K562 (cell line): Measurements from ENCODE around the gene PUS7L. TPM values are rescaled to one million over a fixed set of nuclear protein-coding genes. Genes with fewer than 3 reads are reported as not detected.

Source experiments
- ATAC-seq: fragments of 200-7000 bp; cut with Tn5 transposase; 3 replicates; pipeline ENCODE4 v1.9.1; 2020; ENCODE audit warnings: moderate library complexity
- BruUV-seq: library from RNA; stranded (reverse); fragments of 400-500 nt; replicated peaks from 2 replicates; lab custom pipeline; 2021; lab: Mats Ljungman, UMichigan
- CTCF ChIA-PET: fragments of 300-600 bp; formaldehyde crosslinking; extraction: SDS; loops from one replicate; lab custom pipeline; 2021; ENCODE audit warnings: low intra/inter-chr PET ratio; lab: Yijun Ruan, JAX
- POLR2A ChIA-PET: fragments of 300-600, 350-650 bp; sonication (Branson Sonifier 250); formaldehyde crosslinking; extraction: SDS; loops from one replicate; lab custom pipeline; 2021; ENCODE audit warnings: antibody characterized with exemption, inconsistent platforms; lab: Yijun Ruan, JAX
- DNase-seq, 4 experiments: peaks; one replicate each; pipeline versions ENCODE4 v3.0.0 to v3.0.0-alpha.2; 2011 to 2018; ENCODE audit warnings: low spot score in 3 of 4, mixed read lengths in 3 of 4; ENCODE audit errors: extremely low read depth in 1 of 4
- FAIRE-seq: peaks from 2 replicates; lab custom pipeline; 2011; peaks lifted over from hg19 to GRCh38; lab: Jason Lieb, UNC
- H2AFZ ChIP-seq: 2 replicates; pipeline ENCODE4 v1.6.0; 2011; ENCODE audit warnings: low read depth, low read length, control low read depth, inconsistent platforms
- H3K27ac ChIP-seq: fragments of 200-600 bp; 3 replicates; pipeline ENCODE4 v1.8.0; 2011; ENCODE audit warnings: low read depth, mild to moderate bottlenecking, control low read depth, inconsistent platforms, low read length, moderate library complexity, mixed read lengths; ENCODE audit errors: extremely low read depth
- H3K27me3 ChIP-seq, 2 experiments: fragments of 300-600 bp in 1 of 2; 2 replicates in 1 of 2; 3 replicates in 1 of 2; pipeline versions ENCODE4 v1.6.0 to v1.8.0; 2011; ENCODE audit warnings: inconsistent platforms in 2 of 2, low read length in 2 of 2, mild to moderate bottlenecking in 1 of 2, mixed read lengths in 1 of 2, moderate library complexity in 1 of 2; ENCODE audit not compliant: control insufficient read depth in 2 of 2, insufficient read depth in 2 of 2
- H3K36me3 ChIP-seq: fragments of 300-600 bp; 3 replicates; pipeline ENCODE4 v1.8.0; 2011; ENCODE audit warnings: mild to moderate bottlenecking, low read length, inconsistent platforms; ENCODE audit not compliant: control insufficient read depth, insufficient read depth
- H3K4me1 ChIP-seq, 2 experiments: fragments of 200-600 bp in 1 of 2; replicated peaks in 1 of 2; 2 replicates in 1 of 2; 3 replicates in 1 of 2; pipeline versions ENCODE4 v1.5.1 to v1.8.0; 2011; ENCODE audit warnings: inconsistent platforms in 2 of 2, low read length in 2 of 2, mild to moderate bottlenecking in 1 of 2, mixed read lengths in 1 of 2, moderate library complexity in 1 of 2; ENCODE audit not compliant: control insufficient read depth in 2 of 2, insufficient read depth in 2 of 2
- H3K4me2 ChIP-seq: 2 replicates; pipeline ENCODE4 v1.6.1; 2011; ENCODE audit warnings: low read length, control low read depth, inconsistent platforms, mixed read lengths; ENCODE audit not compliant: insufficient read depth
- H3K4me3 ChIP-seq: fragments of 200-600 bp; sonication (generic), shearing (Covaris generic); 2 replicates; pipeline ENCODE4 v1.5.1; 2016; ENCODE audit warnings: control low read depth, inconsistent platforms
- H3K79me2 ChIP-seq: fragments of 200-600 bp; 3 replicates; pipeline ENCODE4 v1.8.0; 2011; ENCODE audit warnings: low read length, inconsistent platforms; ENCODE audit not compliant: control insufficient read depth, insufficient read depth
- H3K9ac ChIP-seq, 2 experiments: 2 replicates each; pipeline versions ENCODE4 v1.6.0 to v1.6.1; 2011; ENCODE audit warnings: low read depth in 2 of 2, low read length in 2 of 2, control low read depth in 1 of 2, inconsistent platforms in 1 of 2, mild to moderate bottlenecking in 1 of 2, mixed read lengths in 1 of 2; ENCODE audit not compliant: insufficient read depth in 1 of 2
- H3K9me1 ChIP-seq: one replicate; pipeline ENCODE4 v1.6.0; 2011; ENCODE audit warnings: inconsistent platforms, mild to moderate bottlenecking, low read length, moderate library complexity; ENCODE audit not compliant: control insufficient read depth, insufficient read depth
- H3K9me3 ChIP-seq: replicated peaks from 2 replicates; pipeline ENCODE4 v1.5.1; 2011; ENCODE audit warnings: low read depth, low read length, inconsistent platforms; ENCODE audit not compliant: control insufficient read depth, insufficient read depth
- H4K20me1 ChIP-seq: replicated peaks from 2 replicates; pipeline ENCODE4 v1.6.1; 2011; ENCODE audit warnings: low read length, inconsistent platforms, mixed read lengths; ENCODE audit not compliant: control insufficient read depth, insufficient read depth
- ADNP ChIP-seq: fragments of 200-800 bp; sonication (Bioruptor generic); IDR thresholded peaks from 2 replicates; pipeline ENCODE4 v1.6.1; 2016; ENCODE audit warnings: missing genetic modification characterization, missing compliant biosample characterization
- BCOR ChIP-seq: fragments of 450-650 bp; IDR thresholded peaks from 2 replicates; pipeline ENCODE4 v1.6.1; 2016
- CTBP1 ChIP-seq: fragments of 450-650 bp; IDR thresholded peaks from 2 replicates; pipeline ENCODE4 v1.6.1; 2016; ENCODE audit warnings: borderline replicate concordance
- MYNN ChIP-seq, 2 experiments: sonication (generic); formaldehyde crosslinking in 1 of 2; IDR thresholded peaks; 2 replicates each; pipeline versions ENCODE4 v1.5.0 to v1.6.1; 2016 to 2020; ENCODE audit warnings: antibody characterized with exemption in 1 of 2, missing genetic modification reagents in 1 of 2
- NFIX ChIP-seq: fragments of 250-450 bp; sonication (Bioruptor Pico); IDR thresholded peaks from 2 replicates; pipeline ENCODE4 v1.4.0; 2020; ENCODE audit warnings: low read depth, mild to moderate bottlenecking, moderate library complexity
- RBM25 ChIP-seq: fragments of 200-400 bp; formaldehyde crosslinking; IDR thresholded peaks from 2 replicates; pipeline ENCODE4 v1.6.1; 2018; ENCODE audit warnings: low read length, low read depth, moderate library complexity; ENCODE audit not compliant: severe bottlenecking
- TOE1 ChIP-seq, 2 experiments: fragments of 450-650 bp in 1 of 2; sonication (generic) in 1 of 2; formaldehyde crosslinking in 1 of 2; IDR thresholded peaks; 2 replicates each; pipeline versions ENCODE4 v1.7.1 to v1.8.0; 2016 to 2022; ENCODE audit warnings: borderline replicate concordance in 2 of 2, mild to moderate bottlenecking in 2 of 2, antibody characterized with exemption in 1 of 2, inconsistent platforms in 1 of 2, low read depth in 1 of 2, missing genetic modification reagents in 1 of 2, moderate library complexity in 1 of 2
- ZFP1 ChIP-seq: fragments of 450-650 bp; formaldehyde crosslinking; IDR thresholded peaks from 2 replicates; pipeline ENCODE4 v1.4.0; 2020; ENCODE audit warnings: mild to moderate bottlenecking, mixed read lengths
- ZNF232 ChIP-seq: sonication (generic); formaldehyde crosslinking; IDR thresholded peaks from 2 replicates; pipeline ENCODE4 v1.8.0; 2022; ENCODE audit warnings: mild to moderate bottlenecking, missing genetic modification reagents
- ZNF586 ChIP-seq: fragments of 450-650 bp; formaldehyde crosslinking; conservative IDR thresholded peaks from 2 replicates; pipeline ENCODE4 v1.4.0; 2020; ENCODE audit warnings: mild to moderate bottlenecking, moderate library complexity
- WGBS: fragments of 100-300 bp; shearing (Covaris generic); methylation state at CpG from one replicate; pipeline ENCODE4 v1.1.6; 2016; ENCODE audit warnings: low coverage, mixed read lengths; ENCODE audit not compliant: insufficient coverage; ENCODE audit errors: missing lambda C conversion rate; 5-methylcytosine and 5-hydroxymethylcytosine counted together
- in situ Hi-C: fragments of 300-500 bp; cut with MboI; formaldehyde crosslinking; loops from 4 replicates; pipeline ENCODE4 v1.15.0; 2018; ENCODE audit warnings: inconsistent platforms, mixed read lengths
- intact Hi-C: fragments of 100-400 bp; cut with micrococcal nuclease; formaldehyde crosslinking; loops from 2 replicates; pipeline ENCODE4 v1.14.2; 2022
- polyA plus RNA-seq, 8 experiments: library from polyadenylated mRNA; depleted of rRNA in 4 of 8; stranded (reverse) in 5 of 8; unstranded in 3 of 8; fragments of >200 nt; fragmentation: Nextera tagmentation in 2 of 8; fragmentation: Illumina TruSeq in 1 of 8; extraction: Ambion mirVana in 2 of 8; extraction: Trizol in 1 of 8; gene quantifications; 2 replicates each; pipeline versions ENCODE4 v1.2.1 to v1.2.3, GENCODE V29; 2011 to 2014; ENCODE audit warnings: inconsistent platforms in 1 of 8, missing spikeins in 1 of 8
- total RNA-seq, 7 experiments: library from RNA; depleted of rRNA in 6 of 7; stranded (reverse); fragments of >200 nt in 6 of 7; fragmentation: Illumina TruSeq in 2 of 7; extraction: Trizol in 2 of 7; gene quantifications; 2 replicates each; pipeline versions ENCODE4 v1.2.1 to v1.2.3, GENCODE V29; 2011 to 2021; ENCODE audit warnings: low replicate concordance in 1 of 7

PUS7L gene
- total and polyA plus RNA-seq, 9 of the 15 experiments (the other 6 are each of a cell fraction or from before 2014, with no cell fraction given): 10.8 to 53.3 (median 25.2) TPM

DNA sequence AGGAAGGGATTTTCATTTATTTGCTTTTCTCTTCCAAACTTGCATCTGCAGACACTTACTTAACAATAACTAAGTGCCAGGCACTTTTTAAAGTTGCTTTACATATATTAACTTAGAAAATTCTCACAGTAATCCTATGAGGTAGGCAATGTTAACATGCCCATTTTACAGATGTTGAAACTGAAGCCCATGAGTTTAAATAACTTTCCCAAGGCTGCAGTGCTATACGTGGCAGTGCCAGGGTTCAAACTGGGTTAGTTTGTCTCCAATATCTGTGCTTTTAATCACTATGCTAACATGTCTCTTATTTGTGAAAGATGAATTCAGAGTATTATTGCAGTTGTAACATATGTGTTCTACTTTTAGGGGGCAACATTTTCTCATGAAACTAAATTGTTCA is 29.9 kb downstream of the PUS7L start:
- H2AFZ ChIP-seq: no peak overlapping the region
- no peak overlapping the region for H3K4me2 ChIP-seq
- H3K4me3 ChIP-seq: no peak overlapping the region
- FAIRE-seq (no peak), ATAC-seq (no peak), DNase-seq (no peak)
- H3K27ac ChIP-seq: peak overlapping the region; percentile 10; the same call in 1 of the 3 replicates
- intact Hi-C loops (loop anchor here (2.0 kb wide), 1 partner anchor 228 kb away; no protein-coding TSS in a partner anchor), in situ Hi-C loops (no loop called here)
- no peaks in the 10 kb centered on the region for H3K9me3 ChIP-seq
- CTCF ChIA-PET: no interaction called here
- WGBS: 100% methylated on average over 1 of the region's 1 CpG
- no peaks in the 10 kb centered on the region for H3K9me1 ChIP-seq
- TF ChIP-seq NFIX (CRISPR knock-in tag): no peak
- no peak for TF ChIP-seq TOE1 (IDR thresholded peaks at IDR 0.05; ENCODE audit: borderline replicate concordance)
- no peak for TF ChIP-seq TOE1 (CRISPR knock-in tag; IDR thresholded peaks at IDR 0.05; ENCODE audit: borderline replicate concordance, low read depth)
- 0 out of 2 replicates have a peak, but pooled peaks have one; percentile 21 for TF ChIP-seq ADNP (tag)
- TF ChIP-seq CTBP1: no peak
- TF ChIP-seq ZFP1 (CRISPR knock-in tag): no peak
- TF ChIP-seq ZNF232 (CRISPR knock-in tag): no peak
- no peak for TF ChIP-seq ZNF586 (CRISPR knock-in tag)
- TF ChIP-seq RBM25: peak; percentile 80
- TF ChIP-seq MYNN (IDR thresholded peaks at IDR 0.05): no peak
- no peak for TF ChIP-seq MYNN (CRISPR knock-in tag; IDR thresholded peaks at IDR 0.05)
- TF ChIP-seq BCOR: peak; percentile 34; the same call in 1 of the 2 replicates
- no TSS peak for BruUV-seq
- H3K36me3 ChIP-seq: peaks cover 62% of the 10 kb centered on the region
- POLR2A ChIA-PET: no interaction called here
- no peaks in the 10 kb centered on the region for H3K4me1 ChIP-seq
- no peaks in the 10 kb centered on the region for H3K79me2 ChIP-seq
- no peaks in the 10 kb centered on the region for H3K27me3 ChIP-seq
- no peaks in the 10 kb centered on the region for H4K20me1 ChIP-seq
- H3K9ac ChIP-seq: no peak overlapping the region
